NCI-H1105 treated with DMSO at 0.1 percent for 48 hours (cell line): ENCODE measurements around the gene NAE1.

ENCODE experiments used
- DNase-seq: peaks from one replicate; lab custom pipeline; 2025; lab: John Stamatoyannopoulos, UW

The NAE1 gene

DNA sequence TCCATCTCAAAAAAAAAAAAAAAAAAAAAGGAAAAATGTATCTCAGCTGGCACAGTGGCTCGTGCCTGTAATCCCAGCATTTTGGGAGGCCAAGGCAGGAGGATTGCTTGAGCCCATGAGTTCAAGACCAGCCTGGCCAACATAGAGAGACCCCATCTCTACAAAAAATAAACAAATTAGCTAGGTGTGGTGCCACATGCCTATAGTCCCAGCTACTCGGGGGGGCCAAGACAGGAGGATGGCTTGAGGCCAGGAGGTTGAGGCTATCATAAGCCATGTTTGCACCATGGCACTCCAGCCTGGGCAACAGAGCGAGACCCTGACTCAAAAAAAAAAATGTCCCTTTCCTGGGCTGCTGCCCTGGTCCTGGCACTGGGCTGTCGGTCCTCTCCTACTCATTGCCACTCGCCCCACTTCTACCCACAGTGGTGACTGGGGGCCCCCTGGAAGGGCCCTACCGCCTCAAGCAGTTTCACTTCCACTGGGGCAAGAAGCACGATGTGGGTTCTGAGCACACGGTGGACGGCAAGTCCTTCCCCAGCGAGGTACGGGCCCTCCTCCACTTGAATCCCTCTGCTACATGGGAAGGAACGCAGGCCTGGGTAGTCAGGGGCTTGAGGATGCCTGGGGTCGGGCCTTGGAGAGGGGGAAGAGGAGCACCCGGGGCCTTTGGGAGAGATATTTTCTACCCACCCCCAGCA lies 19.5 kb upstream of the NAE1 start:
- no peak for DNase-seq

DNA sequence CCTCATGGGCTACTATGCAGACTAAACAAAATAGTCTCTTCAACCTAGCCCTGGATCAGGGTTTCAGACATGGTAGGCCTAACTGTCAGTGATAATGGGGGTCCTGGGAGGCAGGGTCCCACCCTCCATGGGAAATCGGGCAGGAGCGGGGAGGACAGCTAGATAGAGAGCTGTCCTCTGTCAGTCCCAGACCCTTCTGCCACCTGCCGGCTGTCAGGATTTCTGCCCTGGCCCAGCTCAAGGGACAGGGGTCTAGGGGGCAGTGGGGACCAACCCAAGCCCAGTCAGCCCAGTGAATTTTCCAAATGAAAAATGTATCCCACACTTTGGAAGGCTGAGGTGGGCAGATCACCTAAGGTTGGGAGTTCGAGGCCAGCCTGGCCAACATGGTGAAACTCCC lies 18.8 kb upstream of the NAE1 start:
- no peak for DNase-seq

DNA sequence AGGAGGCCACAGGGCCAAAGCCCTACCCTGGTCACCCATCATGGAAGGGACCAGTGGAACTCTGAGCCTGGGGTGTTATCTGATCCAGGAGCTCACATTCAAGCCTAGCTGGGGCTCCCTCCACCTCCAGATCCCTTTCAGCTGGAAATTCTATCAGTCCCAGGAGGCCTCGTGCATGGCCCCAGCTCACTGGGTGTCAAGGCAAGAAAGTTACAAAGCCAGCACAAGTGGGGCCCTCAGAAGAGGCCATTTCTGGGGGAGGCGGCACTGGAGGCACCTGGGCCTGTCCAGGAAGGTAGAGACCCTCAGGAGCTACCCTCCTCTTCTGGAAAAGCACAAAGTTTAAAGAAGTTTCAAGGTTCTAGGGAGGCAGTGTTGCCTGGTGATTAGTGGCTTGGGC lies 18.2 kb upstream of the NAE1 start:
- no peak for DNase-seq

DNA sequence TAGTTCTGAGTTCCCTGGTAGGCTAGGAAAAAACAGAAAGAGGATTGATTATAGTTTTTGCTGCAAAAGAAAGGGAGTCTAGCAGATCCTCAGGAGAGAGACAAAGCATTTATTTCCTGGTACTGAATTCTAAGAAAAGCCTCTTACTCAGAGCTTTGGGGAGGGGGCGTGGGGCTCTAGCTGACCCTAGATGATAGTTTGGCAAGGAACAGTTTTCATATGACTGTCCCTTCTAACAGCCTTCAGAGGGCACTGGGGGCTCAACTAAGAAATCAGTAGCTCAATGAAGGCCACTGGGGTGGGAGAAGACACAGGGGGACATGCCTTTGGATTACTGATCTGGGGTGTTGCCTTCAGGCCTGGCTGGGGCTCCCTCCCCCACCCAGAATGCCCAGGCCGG lies 17.4 kb upstream of the NAE1 start:
- DNase-seq: no peak

DNA sequence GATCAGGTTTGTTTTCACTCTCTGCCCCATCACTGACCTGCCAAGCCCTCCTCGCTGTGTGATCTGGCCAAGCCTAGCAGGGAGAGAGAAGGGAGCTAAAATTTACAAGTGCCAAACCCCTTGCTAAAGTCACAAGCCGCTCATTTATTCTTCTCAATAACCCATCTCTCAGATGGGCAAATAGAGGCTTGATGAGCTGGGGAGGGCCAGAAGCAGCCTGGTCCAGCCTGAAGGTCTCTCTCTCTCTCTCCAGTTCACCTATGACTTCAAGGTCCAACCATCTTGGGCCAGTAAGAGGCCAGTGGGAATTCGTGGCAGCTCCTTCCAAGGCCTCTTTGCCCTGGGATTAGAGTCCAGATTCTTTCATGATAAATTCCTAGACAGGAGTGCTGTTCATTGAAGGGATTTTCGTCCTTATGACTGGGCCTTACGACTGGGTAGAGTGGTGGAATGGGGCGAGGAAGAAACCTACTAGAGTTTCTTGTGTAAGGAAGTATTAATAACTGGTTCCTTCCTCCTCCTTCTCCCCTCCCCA lies 16.8 kb upstream of the NAE1 start:
- no peak for DNase-seq

DNA sequence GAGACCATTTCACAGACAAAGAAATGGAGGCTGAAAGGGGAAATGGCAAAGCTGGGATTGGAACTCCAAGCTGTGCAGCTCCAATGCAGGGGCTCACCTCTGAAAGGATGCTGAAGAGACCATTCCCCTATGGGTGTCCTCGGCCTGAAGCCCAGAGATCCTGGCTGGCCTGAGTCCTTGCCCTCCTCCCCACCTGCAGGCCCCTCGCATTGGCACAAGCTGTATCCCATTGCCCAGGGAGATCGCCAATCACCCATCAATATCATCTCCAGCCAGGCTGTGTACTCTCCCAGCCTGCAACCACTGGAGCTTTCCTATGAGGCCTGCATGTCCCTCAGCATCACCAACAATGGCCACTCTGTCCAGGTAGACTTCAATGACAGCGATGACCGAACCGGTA lies 16.1 kb upstream of the NAE1 start:
- no peak for DNase-seq

DNA sequence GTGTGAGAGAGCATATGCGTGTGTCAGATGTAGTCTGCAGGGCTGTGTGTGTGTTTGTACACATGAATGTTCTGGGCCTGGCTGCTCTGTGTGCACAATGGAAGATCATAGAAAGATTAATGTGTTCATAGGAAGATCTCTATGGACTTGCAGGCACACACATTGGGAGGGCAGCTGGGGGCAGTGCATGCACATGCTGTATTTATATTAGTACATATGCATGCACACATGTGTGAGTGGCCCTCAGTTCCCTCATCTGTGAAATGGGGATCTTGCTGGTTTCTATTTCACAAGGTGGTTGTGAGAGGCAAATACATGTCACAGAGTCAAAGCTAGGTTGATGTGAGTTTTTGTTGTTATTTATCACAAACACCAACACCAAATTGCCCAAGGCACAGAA lies 15.5 kb upstream of the NAE1 start:
- no peak for DNase-seq

DNA sequence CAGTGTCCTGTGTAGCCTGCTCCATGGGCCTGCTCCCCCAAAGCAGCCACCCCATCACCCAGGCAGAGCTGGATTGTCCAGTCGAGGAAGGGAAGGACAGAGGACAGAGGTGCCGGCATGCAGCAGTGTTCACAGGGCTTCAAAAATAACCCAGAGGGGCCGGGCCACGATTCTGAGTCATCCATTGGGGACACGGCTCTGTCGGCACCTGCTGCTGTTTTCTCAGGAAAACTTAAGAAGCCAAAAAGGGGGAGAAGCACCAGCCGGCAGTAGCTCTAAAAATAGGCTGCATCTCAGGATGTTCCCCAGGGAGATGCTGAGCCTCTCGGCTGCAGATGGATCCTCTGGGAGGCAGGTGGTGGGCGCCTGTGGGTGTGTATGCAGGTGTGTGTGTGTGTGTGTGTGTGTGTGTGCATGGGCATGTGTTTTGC lies 15.0 kb upstream of the NAE1 start:
- no peak for DNase-seq

DNA sequence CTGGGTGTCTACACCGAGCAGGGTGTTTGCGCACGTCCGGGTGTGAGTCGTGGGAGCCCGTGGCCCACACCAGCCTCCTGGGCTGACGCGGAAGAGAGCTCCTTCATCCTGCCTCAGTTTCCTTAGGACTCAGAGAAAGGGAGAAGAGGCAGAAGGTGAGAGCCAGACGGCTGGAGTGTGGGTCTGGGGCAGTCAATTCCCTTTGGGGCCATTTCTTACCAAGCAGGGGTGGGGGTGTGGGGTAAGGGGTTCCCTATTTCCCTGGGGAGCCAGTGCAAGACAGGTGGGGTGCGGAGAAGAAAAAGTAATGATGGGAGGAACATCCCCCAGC lies 14.3 kb upstream of the NAE1 start:
- no peak for DNase-seq

DNA sequence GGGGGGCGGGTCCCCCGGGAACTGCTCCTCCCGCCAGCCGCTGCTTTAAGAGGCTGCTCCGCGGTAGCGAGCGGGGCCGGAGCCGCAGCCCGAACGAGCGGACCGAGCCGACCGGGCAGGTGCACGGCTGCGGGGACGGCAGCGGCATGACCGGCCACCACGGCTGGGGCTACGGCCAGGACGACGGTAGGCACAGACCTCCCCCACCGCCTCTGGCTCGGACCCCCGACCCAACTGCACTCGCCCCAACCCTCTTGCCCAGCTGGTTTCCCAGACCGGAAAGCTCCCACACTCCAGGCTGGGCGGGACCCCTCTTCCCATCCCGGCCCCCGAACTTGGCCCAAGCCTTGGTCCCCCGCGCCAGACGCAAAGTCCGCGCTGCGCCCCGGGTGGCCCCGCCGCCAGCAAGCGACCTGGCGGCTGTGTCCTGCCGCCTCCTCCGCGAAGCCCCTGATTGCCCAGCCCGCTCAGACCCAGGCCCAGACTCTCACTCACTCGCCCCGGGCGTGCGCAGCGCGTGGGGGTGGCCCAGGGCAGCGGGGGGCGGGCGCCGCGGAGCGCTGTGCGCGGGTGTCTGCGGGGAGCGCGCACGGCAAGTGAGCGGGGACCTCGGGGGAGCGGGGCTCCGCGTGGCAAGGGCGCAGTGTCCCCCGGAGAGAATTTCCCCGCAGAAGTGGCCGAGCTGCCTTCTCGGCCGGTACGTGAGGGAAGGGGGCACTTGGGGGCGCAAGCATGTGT lies 13.7 kb upstream of the NAE1 start, which contains the start of gene CA7:
Gene CA7 (plus strand): TSS at position 73 of the 738 bp plus-strand sequence. CDS start 74 bp downstream, at position 147.
- no peak for DNase-seq

DNA sequence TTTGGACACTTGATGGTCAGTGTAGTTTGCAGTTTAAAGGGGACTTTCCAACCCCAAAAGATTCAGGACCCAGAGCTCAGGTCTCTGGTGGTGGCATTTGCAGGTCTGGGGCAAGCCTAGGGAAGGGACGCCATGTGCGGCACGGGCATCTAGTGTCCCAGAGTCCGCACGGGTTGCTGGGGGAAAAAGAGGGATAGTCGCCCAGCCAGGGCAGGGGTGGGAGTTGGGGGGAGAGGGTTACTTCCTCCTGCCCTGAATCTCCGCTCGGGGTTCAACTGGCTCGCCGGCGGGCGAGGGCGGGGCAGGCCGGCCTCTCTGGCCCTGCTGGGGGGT lies 13.2 kb upstream of the NAE1 start:
- no peak for DNase-seq

DNA sequence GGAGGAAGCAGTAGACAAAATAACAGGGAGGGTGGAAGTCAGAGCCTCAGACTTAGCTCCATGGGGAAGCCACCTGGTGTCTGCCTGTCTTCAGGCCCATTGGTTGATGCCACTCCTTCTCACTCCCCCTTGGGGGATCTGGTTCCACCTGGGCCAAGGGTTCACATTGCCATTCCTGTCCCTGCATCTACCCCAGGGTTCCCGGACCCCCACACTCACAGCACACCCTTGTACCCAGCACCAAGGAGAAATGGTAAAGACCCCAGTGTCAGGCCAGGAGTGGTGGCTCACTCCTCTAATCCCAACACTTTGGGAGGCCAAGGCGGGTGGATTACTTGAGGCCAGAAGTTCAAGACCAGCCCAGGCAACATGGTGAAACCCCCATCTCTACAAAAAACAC lies 12.4 kb upstream of the NAE1 start:
- no peak for DNase-seq

DNA sequence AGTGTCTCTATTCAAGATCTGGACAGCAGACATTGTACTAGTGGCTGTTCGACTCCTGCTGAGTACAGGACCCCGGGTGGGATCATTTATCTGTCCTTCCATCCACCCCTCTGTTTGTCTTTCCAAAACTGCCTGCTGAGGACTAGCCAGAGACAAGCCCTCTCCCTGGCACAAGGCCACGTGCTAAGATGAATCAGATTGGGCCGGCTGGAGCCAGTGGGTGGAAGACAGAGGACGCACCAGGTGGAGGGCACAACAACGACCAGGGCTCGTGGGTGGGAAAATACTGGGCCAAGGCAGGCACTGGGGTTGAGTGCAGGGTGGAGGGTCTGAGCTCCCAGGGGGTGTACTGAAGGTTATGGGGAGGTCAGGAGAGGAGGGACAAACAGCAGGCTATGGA lies 12.0 kb upstream of the NAE1 start:
- DNase-seq: no peak

DNA sequence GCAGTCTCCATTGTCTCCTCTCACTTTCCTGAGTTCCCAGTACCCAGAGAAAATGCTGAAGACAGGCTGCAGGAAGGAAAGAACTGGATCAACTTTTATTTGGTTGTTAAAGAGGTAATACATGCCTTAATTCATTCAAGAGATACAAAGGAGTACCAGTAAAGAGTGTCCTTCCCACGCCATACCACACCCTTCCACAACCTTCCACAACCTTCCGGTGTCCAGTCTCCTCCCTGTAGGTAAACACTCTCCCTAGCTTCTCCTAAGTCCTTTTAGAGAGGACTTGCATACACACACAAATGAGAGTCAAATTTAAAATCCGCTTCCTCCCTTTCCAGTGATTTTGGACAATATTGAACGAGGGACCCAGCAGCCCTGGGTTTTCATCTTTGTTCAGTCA lies 10.6 kb upstream of the NAE1 start:
- DNase-seq: no peak

DNA sequence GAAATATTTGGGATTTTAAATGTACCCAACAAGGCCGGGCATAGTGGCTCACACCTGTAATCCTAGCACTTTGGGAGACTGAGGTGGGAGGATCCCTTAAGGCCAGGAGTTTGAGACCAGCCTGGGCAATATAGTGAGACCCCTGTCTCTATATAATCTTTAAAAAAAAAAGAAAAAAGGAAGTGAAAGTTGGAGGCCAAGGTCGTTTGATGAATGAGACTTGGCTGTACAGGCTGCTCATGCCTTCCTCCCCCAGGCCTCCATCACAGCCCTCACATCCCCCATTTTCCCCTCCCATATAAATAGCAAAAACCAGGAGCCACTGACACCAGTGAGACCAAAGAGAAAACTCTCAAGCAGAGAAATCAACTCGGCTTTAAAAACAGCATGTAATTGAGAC lies 10.1 kb upstream of the NAE1 start:
- no peak for DNase-seq

DNA sequence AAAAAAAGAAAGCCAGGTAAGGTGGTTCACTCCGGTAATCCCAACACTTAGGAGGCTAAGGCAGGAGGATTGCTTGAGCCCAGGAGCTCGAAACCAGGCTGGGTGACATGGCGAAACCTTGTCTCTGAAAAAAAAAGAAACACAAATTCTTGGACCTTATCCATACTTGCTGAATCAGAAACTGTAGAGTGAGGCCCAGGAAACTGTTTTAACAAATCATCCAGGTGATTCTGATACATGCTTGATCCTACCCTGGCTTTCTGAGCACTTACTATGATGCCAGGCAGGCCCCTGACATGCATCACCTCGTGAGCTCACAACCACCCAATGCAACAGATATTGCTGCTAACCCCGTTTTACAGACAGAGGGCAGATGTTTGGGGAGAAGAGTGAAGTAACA lies 4.0 kb upstream of the NAE1 start:
- no peak for DNase-seq

DNA sequence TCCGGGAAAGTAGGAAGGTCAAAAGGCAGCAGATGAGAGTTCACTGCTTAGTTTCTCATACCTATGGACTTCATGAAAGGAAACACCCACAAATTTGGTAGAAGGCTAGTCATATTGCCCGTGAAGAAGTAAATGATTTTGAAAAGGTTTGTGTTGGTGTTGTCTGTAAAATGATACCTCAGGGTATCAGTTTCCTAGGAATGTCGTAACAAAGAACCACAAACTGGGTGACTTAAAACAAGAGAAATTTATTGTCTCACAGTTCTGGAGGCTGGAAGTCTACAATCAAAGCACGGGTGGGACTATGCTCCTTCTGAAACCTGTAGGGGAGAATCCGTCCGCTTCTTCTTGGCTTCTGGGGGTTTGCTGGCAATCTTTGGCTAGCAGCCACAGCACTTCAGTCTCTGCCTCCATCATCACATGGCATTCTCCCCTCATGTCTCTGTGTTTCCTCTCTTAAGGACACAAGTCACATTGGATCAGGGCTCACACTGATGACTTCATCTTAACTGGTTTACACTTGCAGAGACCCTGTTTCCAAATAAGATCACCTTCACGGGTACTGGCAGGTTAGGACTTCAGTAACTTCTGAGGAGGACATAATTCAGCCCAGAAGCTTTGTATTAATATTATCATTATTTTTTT lies 2.0 kb upstream of the NAE1 start:
- DNase-seq: no peak

DNA sequence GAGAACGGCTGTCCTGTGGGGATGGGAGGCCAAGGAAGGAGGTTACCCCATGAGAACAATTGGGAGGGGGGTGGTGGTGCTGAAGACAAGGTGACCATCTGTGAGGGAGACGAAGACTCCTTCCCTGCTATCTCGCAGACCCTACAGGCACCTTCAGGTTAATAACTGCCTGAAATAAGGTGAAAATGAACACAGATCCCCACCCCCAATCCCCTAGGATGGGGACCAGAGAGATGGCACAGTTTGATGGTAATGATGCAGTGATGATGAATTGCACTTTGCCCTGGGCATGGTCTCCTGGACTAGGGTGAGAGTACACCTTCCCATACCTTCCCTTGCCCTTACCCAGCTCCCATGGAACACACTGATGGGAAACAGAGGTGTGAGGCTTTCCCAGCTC lies 1.4 kb upstream of the NAE1 start:
- no peak for DNase-seq

DNA sequence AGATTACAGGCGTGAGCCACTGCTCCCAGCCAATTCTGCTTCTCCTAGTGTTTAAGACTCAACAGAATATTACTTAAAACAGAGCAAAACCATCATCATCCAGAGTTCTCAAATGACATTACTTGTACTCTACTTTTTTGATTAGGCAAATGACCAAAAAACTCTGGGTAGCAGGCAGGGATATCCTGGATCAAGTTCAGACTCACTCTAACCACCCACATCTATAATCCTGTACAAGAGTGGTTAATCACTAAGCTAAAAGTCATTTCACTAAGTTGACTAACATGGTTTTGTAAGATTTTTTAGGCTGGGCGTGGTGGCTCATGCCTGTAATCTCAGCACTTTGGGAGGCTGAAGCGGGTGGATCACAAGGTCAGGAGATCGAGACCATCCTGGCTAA lies 6.8 kb downstream of the NAE1 start:
- no peak for DNase-seq

DNA sequence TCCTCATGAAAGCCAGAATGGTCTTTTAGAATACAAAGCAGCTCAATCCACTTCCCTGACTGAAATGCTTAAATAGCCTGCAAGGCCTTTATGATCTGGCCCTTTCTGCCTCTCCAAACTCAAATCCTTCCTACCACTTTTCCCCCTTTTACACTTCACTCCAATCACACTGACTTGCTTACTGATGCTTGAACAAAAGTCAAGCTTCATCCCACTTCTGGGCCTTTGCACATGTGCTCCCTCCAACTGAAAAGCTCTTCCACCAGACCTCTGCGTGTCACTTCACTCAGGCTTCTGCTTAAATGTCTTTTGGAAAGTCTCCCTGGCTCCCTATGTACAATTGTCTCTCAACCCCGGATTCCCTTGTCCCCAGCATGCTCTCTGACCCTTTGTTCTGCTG lies 16.0 kb downstream of the NAE1 start:
- DNase-seq: no peak

DNA sequence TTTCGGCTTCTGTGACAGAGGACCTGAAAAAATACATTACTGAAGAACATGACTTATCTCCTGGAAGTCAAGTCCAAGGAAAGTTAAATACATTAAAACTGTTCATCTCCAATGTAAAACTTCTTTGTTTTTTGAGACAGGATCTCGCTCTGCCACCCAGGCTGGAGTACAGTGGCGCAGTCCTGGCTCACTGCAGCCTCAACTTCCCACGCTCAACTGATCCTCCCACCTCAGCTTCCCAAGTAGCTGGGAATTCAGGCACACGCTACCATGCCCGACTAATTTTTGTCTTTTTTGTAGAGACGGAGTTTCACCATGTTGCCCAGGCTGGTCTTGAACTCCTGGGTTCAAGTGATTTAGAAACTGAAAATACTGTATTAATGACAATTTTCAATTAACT lies 19.7 kb downstream of the NAE1 start:
- DNase-seq: no peak

DNA sequence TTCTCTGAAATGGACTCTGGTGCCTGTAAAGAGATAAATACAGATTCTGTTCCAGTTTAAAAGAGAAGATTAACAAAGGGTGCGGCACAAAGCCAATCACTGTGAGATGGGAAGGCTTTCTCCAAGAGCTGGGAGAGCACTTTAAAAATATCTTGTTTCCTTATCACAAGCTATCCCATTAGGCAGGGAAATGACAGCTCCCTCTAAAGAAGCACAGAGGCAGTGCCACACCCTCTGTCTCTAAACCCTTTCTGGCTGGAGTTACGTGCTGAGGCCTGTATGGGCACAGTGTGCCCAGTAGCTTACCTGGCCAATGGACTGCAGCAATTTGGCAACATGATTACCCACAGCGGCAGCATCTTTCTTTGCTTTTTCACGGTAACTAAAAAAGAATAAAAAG lies 20.4 kb downstream of the NAE1 start:
- DNase-seq: no peak

DNA sequence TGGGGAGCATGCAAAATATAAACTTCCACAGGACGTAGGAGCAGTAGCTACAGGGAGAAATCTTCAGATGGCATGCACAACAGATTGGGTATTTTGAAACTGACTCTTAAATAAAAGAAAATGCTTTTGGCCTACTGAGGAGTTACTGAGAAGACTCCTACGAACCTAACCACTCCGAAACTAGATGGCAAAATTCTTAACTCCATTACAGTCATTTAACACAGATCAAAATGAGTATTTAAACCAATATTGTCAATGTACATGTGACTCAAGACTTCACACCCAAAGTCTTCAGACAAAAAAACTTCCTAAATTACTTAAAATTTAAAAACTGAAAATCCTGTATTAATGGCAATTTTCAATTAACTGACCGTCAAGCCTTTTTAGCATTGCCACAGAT lies 21.0 kb downstream of the NAE1 start:
- DNase-seq: no peak
